ENCODE measurements around the gene LARP4B.

The LARP4B gene

GRCh38 chr10:962342-962741, 30.8 kb upstream of the LARP4B start:
- POLR2A ChIA-PET, result no interaction called here
- no peak for DNase-seq (ENCODE audit: low read depth, low spot score)
- CTCF ChIA-PET, result no interaction called here
- H3K4me3 ChIP-seq (ENCODE audit: low read depth, low read length), result no peak overlapping the region
- no peak for TF ChIP-seq CTCF (IDR thresholded peaks at IDR 0.05; ENCODE audit: insufficient read depth, low read length, missing control alignments)

GRCh38 chr10:958856-959255, 27.4 kb upstream of the LARP4B start:
- DNase-seq (ENCODE audit: low read depth, low spot score), result no peak
- H3K4me3 ChIP-seq (ENCODE audit: low read depth, low read length), result no peak overlapping the region
- ChIA-PET CTCF (no interaction called here), POLR2A (no interaction called here)
- TF ChIP-seq CTCF (IDR thresholded peaks at IDR 0.05; ENCODE audit: insufficient read depth, low read length, missing control alignments), result no peak

- ChIA-PET POLR2A (no interaction called here), CTCF (interaction anchor here (1.3 kb wide), 1 partner anchor 9 kb away, joined by 4 read pairs; no protein-coding TSS in a partner anchor)
- no peak for DNase-seq (ENCODE audit: low read depth, low spot score)
- H3K4me3 ChIP-seq (ENCODE audit: low read depth, low read length), result no peak overlapping the region
- TF ChIP-seq CTCF (IDR thresholded peaks at IDR 0.05; ENCODE audit: insufficient read depth, low read length, missing control alignments), result no peak
Observed at GRCh38 chr10:958106-958505, 26.6 kb upstream of the LARP4B start.

GRCh38 chr10:955820-956217, 24.3 kb upstream of the LARP4B start:
- no peak overlapping the region for H3K4me3 ChIP-seq (ENCODE audit: low read depth, low read length)
- no peak for DNase-seq (ENCODE audit: low read depth, low spot score)
- TF ChIP-seq CTCF (IDR thresholded peaks at IDR 0.05; ENCODE audit: insufficient read depth, low read length, missing control alignments), result no peak
- ChIA-PET POLR2A (no interaction called here), CTCF (no interaction called here)

- TF ChIP-seq CTCF (IDR thresholded peaks at IDR 0.05; ENCODE audit: insufficient read depth, low read length, missing control alignments), result no peak
- POLR2A ChIA-PET, result no interaction called here
- CTCF ChIA-PET, result no interaction called here
- no peak for DNase-seq (ENCODE audit: low read depth, low spot score)
- no peak overlapping the region for H3K4me3 ChIP-seq (ENCODE audit: low read depth, low read length)
Observed at GRCh38 chr10:955127-955819, 23.8 kb upstream of the LARP4B start.

GRCh38 chr10:954396-954795, 22.9 kb upstream of the LARP4B start:
- ChIA-PET POLR2A (no interaction called here), CTCF (no interaction called here)
- no peak for TF ChIP-seq CTCF (IDR thresholded peaks at IDR 0.05; ENCODE audit: insufficient read depth, low read length, missing control alignments)
- DNase-seq (ENCODE audit: low read depth, low spot score), result no peak
- no peak overlapping the region for H3K4me3 ChIP-seq (ENCODE audit: low read depth, low read length)

Measured in AG04449 (cell line).